ENCODE results near the gene MED15.

Gene MED15

DNA sequence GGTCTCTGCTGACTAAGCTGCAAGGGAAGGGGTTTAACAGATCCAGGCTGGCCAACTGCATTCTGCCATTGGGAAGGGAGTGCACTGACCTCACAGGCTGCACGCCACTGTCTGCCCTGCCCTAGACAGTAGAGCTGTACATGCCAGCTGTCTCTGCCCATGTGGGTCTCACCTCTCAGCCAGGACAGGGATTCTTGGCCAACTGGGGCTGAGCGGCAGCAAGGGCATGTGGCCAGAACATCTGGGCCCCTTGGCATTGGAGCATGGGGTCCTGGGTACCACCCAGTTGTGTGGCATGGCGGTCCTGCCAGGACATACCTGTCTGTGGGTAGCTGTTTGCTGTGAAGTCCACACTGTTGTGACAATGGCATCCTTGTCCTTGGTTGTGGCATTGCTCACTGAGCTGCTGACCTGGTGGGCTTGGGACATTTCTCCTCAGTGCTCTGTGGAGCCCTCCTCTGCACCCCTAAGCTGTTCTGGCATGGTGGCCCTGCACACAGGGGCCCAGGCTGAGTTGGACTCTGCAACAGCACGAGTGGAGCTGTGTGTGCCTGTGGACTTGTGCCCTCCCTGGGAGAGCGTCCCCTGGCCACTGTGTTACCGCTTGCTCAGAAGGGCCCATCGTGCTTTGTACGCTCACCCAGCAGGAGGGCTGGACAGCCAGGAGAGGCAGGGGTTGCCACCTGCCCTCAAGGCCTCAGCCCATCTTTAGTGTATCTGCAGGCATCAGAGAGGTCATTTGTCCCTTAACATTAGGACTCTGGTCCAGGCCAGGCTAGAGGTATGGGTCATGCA is 46.7 kb downstream of the MED15 start:
- DNase-seq: no peak

DNA sequence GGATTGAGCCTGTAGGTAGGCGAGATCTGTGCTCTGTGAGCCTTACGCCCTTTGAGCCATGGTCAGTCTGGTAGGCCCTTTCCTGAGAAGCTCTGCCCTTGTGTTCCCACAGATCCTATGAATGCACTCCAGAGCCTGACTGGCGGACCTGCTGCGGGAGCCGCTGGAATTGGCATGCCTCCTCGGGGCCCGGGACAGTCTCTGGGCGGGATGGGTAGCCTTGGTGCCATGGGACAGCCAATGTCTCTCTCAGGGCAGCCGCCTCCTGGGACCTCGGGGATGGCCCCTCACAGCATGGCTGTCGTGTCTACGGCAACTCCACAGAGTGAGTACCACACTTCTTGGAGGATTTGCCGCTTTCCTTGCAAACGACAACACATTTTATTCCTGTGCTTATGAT is 47.4 kb downstream of the MED15 start:
- no peak for DNase-seq

DNA sequence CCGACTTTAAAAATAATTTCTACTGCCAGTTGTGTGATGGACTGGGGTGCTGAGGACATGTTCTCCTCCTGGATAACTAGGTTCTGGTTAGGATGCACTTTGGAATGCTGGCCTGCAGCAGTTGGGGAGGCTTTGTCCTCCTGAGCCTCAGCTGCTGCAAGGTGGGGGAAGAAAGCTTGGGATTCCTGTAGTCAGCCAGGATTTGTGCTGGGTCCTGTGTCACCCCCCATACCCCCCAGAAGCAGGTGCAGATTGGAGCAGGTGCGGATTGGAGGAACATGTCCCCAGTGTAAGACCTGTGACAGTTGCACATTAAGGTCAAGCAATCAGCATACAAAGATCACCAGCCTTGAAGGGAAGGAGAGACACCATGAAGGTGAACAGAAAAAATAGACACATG is 51.1 kb downstream of the MED15 start:
- DNase-seq: no peak

DNA sequence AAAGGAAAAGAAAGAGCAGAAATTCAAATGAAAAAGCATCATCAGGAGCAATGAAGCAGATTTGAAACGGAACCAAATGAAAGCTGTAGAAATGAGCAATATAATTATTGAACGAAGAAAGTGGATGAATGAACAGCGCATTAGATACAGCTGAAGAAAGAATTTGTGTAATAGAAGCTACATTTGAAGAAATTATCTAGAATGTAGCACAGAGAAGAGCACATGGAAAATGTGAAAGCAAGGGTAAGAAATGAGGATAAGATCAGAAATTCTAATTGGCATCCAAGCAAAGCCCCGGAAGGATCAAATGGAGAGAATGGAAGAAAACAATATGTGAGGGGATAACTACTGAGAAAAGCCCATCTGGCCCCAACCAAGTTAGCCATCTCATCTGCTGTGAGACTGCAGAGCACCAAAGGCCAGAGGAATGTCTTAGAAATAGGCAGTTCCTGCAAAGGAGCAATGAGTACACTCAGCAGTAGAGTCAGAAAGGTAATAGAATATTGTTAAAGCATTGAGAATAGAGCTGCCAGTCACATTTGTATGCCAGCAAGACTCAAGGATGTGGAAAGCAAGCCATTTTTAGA is 51.9 kb downstream of the MED15 start:
- DNase-seq: no peak

GRCh38 chr22:20560716-20561115 is 53.3 kb downstream of the MED15 start:
- DNase-seq: no peak

DNA sequence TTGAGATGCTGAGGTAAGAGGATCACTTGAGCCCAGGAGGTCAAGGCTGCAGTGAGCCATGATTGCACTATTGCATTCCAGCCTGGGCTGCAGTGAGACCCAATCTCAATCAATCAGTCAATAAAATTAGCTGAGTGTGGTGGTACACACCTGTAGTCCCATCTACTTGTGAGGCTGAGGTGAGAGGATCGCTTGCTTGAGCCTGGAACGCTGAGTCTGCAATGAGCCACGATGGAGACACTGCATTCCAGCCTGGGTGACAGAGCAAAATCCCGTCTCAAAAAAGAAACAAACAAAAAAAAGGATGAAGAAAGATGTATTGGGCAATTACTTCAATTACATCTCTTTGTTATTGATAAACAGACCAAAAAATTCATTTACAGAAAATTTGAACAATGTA is 54.5 kb downstream of the MED15 start:
- DNase-seq: no peak

- no peak for DNase-seq
These were observed 55.4 kb downstream of the MED15 start for GRCh38 chr22:20562607-20563465.

- DNase-seq: no peak
These were observed 56.1 kb downstream of the MED15 start for GRCh38 chr22:20563466-20563906.

DNA sequence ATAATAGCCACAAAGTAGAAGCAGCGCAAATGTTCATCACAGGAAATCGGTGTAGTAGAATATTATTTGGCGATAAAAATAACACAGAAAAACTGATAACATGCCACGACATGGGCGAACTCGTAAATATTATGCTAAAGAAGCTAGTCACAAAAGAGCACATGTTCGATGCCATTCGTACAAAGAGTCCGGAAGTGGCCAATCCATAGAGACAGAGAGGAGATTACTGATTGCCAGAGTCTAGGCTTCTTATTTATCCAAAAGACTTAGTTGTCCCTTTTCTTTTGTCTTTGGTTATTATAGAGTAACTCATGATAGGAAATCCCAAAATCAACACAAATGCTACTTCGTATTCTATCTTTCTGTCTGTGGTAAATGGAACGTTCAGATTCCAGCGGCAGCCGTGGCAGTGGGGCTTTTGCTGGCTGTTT is 56.5 kb downstream of the MED15 start:
- no peak for DNase-seq

DNA sequence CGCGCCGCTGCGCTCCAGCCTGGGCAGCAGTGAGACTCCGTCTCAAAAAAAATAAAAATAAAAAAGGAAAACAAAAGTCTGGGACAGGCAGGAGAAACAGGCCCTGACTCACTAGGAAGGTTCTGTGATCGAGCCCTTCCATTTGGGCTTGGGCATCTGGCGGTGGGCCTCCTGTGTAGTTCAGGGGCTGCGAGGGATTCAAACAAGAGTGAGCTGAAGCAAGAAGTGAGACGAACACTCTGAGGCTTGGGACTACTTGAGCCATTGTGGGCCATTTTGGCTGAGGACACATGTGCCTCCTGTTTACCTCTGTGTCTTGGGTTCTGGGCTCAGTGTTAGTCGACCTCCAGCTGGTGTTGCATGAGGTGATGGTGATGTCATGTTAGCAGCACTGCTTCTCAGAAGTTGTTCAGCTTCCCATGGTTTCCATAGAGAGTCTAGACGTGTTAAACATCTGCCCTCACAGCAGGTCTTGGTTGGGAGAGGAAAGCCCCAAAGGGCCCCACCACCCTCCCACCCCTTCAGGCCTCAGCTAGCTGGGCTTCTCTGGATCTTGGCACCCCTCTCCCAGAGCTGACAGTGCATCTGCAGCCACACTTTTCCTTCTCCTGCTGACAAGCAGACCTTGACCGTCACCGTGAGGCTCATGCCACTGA is 57.8 kb downstream of the MED15 start:
- DNase-seq: no peak

GRCh38 chr22:20565761-20566160 is 58.4 kb downstream of the MED15 start:
- DNase-seq: no peak

- DNase-seq: no peak
These were observed 59.2 kb downstream of the MED15 start for GRCh38 chr22:20566420-20567260.

DNA sequence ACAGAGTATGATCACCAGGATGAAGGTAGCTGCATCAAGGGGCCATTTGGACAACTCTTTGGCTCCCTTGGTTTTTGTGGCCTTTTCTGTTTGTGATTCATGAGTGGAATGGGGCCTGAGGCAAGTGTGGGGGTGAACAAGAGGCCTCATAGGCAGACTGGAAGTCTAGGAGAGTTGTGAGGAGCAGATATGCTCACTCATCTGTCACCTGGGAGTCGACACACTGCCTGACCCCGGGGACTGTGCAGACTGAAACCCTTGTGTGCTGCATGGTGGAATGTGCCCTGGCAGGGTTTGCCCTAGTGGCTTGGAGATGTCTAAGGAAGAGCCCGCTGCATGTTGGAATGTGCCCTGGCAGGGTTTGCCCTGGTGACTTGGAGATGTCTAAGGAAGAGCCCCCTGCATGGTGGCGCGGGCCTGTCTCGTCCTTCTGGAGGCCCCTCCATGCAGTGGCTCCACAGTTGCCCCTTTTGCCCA is 60.0 kb downstream of the MED15 start:
- DNase-seq: no peak

DNA sequence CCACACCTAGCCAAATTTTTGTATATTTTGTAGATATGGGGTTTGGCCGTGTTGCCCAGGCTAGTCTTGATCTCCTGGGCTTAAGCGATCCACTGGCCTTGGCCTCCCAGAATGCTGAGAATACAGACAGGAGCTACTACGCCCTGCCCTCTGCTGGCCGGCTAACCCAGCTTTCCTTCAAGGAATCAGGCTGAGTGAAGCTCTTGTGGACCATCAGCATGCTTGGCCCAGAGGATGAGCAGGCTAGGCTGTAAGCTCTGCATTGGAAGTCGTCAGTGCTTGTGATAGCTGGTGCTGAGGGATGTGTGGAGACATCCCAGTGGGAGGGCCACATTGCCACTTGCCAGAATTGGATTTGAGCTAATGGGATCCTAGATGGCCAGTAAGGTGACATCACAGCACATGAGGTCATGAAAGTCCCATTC is 60.6 kb downstream of the MED15 start:
- DNase-seq: no peak

DNA sequence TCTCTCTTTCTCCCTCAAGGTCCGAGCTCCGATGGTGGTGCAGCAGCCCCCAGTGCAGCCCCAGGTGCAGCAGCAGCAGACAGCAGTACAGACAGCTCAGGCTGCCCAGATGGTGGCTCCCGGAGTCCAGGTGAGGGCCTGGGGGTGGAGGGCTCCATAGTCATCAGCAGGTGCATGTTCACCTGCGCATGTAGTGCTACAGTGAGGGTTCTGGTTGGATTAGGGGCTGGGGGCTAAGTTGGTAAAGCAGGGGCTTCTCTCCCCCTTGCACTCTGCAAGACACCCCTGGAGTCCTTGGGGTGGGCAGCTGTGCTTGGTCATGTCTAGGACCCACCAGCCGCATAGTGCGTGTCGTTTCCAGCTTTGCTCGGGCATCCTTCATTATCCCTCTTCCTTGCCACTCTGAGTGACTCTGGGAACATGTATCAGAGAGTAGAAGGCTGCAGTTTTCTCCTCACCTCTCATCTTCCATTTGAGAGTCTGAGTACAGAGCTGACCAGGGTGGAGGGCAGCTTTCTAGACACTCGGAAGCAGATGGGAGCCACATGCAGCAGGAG is 61.2 kb downstream of the MED15 start:
- no peak for DNase-seq

DNA sequence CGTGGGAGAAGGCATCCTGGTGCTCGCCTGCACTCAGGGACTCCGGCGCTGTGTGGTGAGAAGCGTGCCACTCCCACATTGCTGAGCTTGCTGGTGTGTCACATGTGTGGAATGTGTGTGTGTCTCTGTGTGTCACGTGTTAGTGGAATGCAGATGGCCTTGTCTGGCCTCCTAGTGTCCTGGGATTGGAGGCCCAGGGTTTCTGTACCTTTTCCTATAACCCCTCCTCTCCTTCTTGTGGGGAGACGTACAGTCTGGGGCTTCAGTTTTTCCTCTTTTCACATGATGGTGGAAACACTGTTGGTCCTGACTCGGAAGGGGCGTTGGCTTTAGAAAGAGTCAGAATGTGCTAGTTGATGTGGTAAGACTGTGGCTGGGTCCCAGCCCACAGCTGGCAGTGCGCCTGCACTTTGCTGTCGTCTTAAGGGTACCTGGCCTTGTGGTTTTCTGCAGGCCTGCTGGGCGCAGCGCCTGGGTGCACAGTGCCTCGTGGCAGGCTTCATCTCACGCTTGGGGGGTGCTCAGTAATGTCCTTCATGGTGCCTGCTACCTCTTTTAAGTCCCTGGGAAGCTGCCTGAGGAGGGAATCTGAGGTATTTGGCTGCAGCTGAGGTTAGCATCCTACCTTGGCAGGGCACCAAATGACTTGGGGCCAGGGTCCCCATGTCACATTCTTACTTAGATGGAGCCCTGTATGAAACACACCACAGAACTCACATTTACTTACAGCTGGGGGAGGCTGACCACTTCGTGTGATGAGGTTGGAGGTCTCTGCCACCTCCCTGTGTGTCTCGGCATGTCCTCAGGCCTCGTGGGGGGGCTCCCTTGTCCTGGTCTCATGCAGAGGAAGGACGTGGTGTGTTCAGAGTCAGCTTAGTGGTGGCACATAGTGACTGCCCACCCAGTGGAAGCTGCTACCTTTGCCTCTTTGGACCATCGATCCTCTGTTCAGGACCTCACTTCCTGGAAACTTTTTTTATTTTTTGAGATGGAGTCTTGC is 61.9 kb downstream of the MED15 start:
- DNase-seq: no peak

- no peak for DNase-seq
These were observed 63.7 kb downstream of the MED15 start for GRCh38 chr22:20571078-20571503.

DNA sequence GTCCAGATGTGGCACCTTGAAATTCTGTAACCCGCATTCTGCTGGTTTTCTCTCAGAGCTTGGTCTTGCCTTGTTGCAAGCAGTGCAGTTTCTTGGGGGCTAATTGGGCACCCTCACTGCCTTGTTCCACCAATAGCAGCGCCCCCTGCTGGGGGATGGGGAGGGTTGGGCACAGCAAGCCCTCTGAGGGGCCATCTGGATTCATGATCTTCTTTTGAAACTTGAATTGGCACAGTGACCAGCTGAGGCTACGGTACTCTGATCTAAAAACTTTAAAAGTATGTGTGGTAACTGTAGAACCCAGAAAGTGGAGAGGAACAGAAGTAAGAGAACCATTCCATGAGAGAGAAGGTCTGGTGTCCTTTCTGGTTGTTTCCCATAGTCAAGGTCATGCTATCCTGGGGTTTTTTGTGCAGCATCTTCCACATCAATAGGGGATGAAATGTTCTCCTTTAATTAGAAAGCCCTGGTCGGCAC is 64.2 kb downstream of the MED15 start:
- no peak for DNase-seq

- DNase-seq: no peak
These were observed 64.9 kb downstream of the MED15 start for GRCh38 chr22:20572132-20572802.

Measured in midbrain (tissue), 1 donor.